GM19468 (cell line): ENCODE measurements around the gene PJA2.
"Not testable (repeated sequence)": the region's sequence is repeated elsewhere in the genome, so short reads cannot be mapped to it uniquely, and the experiment has no call there.

ENCODE experiments used
- ATAC-seq: cut with Tn5 transposase; IDR thresholded peaks from one replicate; pipeline ENCODE4 v1.9.1; 2021; ENCODE audit warnings: mild to moderate bottlenecking, moderate library complexity, moderate number of reproducible peaks; ENCODE audit not compliant: unreplicated experiment; ENCODE audit errors: extremely low read depth

The PJA2 gene

GRCh38 chr5:109315245-109315644, 94.5 kb downstream of the PJA2 start:
- no peak for ATAC-seq

GRCh38 chr5:109313127-109313526, 96.6 kb downstream of the PJA2 start:
- no peak for ATAC-seq

- ATAC-seq, result no peak
Measured at GRCh38 chr5:109312695-109313094, 97.1 kb downstream of the PJA2 start.

GRCh38 chr5:109310315-109310714, 99.5 kb downstream of the PJA2 start:
- ATAC-seq, result no peak

- ATAC-seq, result no peak
Measured at GRCh38 chr5:109309326-109310063, 100.3 kb downstream of the PJA2 start.

GRCh38 chr5:109307951-109308350, 101.8 kb downstream of the PJA2 start:
- no peak for ATAC-seq

GRCh38 chr5:109307456-109307855, 102.3 kb downstream of the PJA2 start:
- ATAC-seq, result no peak

- no peak for ATAC-seq
Measured at GRCh38 chr5:109305352-109305751, 104.4 kb downstream of the PJA2 start.

- no peak for ATAC-seq
Measured at GRCh38 chr5:109304309-109304708, 105.5 kb downstream of the PJA2 start.

GRCh38 chr5:109300367-109300766, 109.4 kb downstream of the PJA2 start:
- no peak for ATAC-seq

GRCh38 chr5:109299557-109299956, 110.2 kb downstream of the PJA2 start:
- no peak for ATAC-seq

- no peak for ATAC-seq
Measured at GRCh38 chr5:109298794-109299193, 111.0 kb downstream of the PJA2 start.

GRCh38 chr5:109297900-109298299, 111.9 kb downstream of the PJA2 start:
- ATAC-seq, result no peak

- no peak for ATAC-seq
Measured at GRCh38 chr5:109291090-109291489, 118.7 kb downstream of the PJA2 start.

- no peak for ATAC-seq
Measured at GRCh38 chr5:109290231-109290630, 119.5 kb downstream of the PJA2 start.

GRCh38 chr5:109286628-109287027, 123.1 kb downstream of the PJA2 start:
- not testable (repeated sequence) for ATAC-seq
